Caco-2 (cell line): ENCODE measurements around the gene CECR2. TPM values are rescaled to one million over a fixed set of nuclear protein-coding genes. Genes with fewer than 3 reads are reported as not detected.

Experiments used
- BruUV-seq: library from RNA; stranded (reverse); fragments of 400-500 nt; replicated peaks from 2 replicates; lab custom pipeline; 2021; lab: Mats Ljungman, UMichigan
- CTCF ChIA-PET: fragments of 300-600 bp; sonication (Branson Sonifier 250); formaldehyde crosslinking; loops from one replicate; lab custom pipeline; 2022; ENCODE audit warnings: antibody characterized with exemption; lab: Charles Lee
- POLR2A ChIA-PET: fragments of 300-600 bp; sonication (Branson Sonifier 250); formaldehyde crosslinking; loops from one replicate; lab custom pipeline; 2022; ENCODE audit warnings: antibody characterized with exemption; lab: Charles Lee
- DNase-seq, 2 experiments: peaks; one replicate each; pipeline versions ENCODE4 v3.0.0 to v3.0.0-alpha.2; 2020 to 2022
- H3K27me3 ChIP-seq: replicated peaks from 2 replicates; pipeline ENCODE4 v1.6.0; 2011; ENCODE audit warnings: low read length; ENCODE audit not compliant: control insufficient read depth, insufficient read depth
- H3K36me3 ChIP-seq: 2 replicates; pipeline ENCODE4 v1.5.1; 2011; ENCODE audit warnings: low read length; ENCODE audit not compliant: control insufficient read depth, insufficient read depth
- H3K4me1 ChIP-seq: fragments of 250-450 bp; sonication (Bioruptor Pico); 2 replicates; pipeline ENCODE4 v1.5.1; 2020; ENCODE audit warnings: mild to moderate bottlenecking
- H3K4me3 ChIP-seq: 2 replicates; pipeline ENCODE4 v1.5.1; 2011; ENCODE audit warnings: low read depth, mild to moderate bottlenecking, control low read depth, low read length
- H3K9me3 ChIP-seq: fragments of 250-450 bp; sonication (Bioruptor Pico); 2 replicates; pipeline ENCODE4 v1.5.1; 2020; ENCODE audit warnings: mild to moderate bottlenecking, moderate library complexity
- H3K27ac Mint-ChIP-seq: one replicate; pipeline ENCODE4 v1.8.0; 2022; ENCODE audit warnings: mixed read lengths; ENCODE audit not compliant: unreplicated experiment
- H3K27me3 Mint-ChIP-seq: one replicate; pipeline ENCODE4 v1.8.0; 2022; ENCODE audit warnings: mixed read lengths; ENCODE audit not compliant: insufficient read depth, unreplicated experiment
- H3K36me3 Mint-ChIP-seq: one replicate; pipeline ENCODE4 v1.8.0; 2022; ENCODE audit warnings: mild to moderate bottlenecking, mixed read lengths; ENCODE audit not compliant: insufficient read depth, unreplicated experiment
- H3K4me1 Mint-ChIP-seq: one replicate; pipeline ENCODE4 v1.8.0; 2022; ENCODE audit warnings: low read depth, mixed read lengths; ENCODE audit not compliant: unreplicated experiment
- H3K4me3 Mint-ChIP-seq: one replicate; pipeline ENCODE4 v1.8.0; 2022; ENCODE audit warnings: mild to moderate bottlenecking, moderate library complexity, mixed read lengths; ENCODE audit not compliant: unreplicated experiment
- H3K9me3 Mint-ChIP-seq: one replicate; pipeline ENCODE4 v1.8.0; 2022; ENCODE audit warnings: mixed read lengths; ENCODE audit not compliant: unreplicated experiment
- CTCF ChIP-seq, 2 experiments: fragments of 200-600 bp in 1 of 2; IDR thresholded peaks; 1 replicate in 1 of 2; 2 replicates in 1 of 2; pipeline versions ENCODE4 v1.5.1 to v1.8.0; 2011 to 2022; ENCODE audit warnings: antibody characterized with exemption in 1 of 2, control low read depth in 1 of 2, inconsistent platforms in 1 of 2, low read depth in 1 of 2, low read length in 1 of 2, mild to moderate bottlenecking in 1 of 2, moderate library complexity in 1 of 2; ENCODE audit not compliant: insufficient read depth in 1 of 2, severe bottlenecking in 1 of 2, unreplicated experiment in 1 of 2
- intact Hi-C: fragments of 100-400 bp; cut with micrococcal nuclease; formaldehyde crosslinking; loops from one replicate; pipeline ENCODE4 v1.10.0; 2022; ENCODE audit not compliant: unreplicated experiment
- total RNA-seq: library from RNA; stranded (reverse); gene quantifications from 2 replicates; pipeline ENCODE4 v1.2.3, GENCODE V29; 2022

CECR2 gene
- total RNA-seq, 1 experiment from 2014 or later = 1.1 TPM

GRCh38 chr22:17418890-17419324 is 49.6 kb downstream of the CECR2 start:
- no peaks in the 10 kb centered on the region for H3K27me3 ChIP-seq
- Mint-ChIP-seq H3K9me3 (no peaks in the 10 kb centered on the region), H3K36me3 (no peaks in the 10 kb centered on the region), H3K4me1 (no peaks in the 10 kb centered on the region), H3K4me3 (no peak overlapping the region), H3K27me3 (no peaks in the 10 kb centered on the region), H3K27ac (no peak overlapping the region)
- no peaks in the 10 kb centered on the region for H3K4me1 ChIP-seq
- intact Hi-C loops = no loop called here
- H3K9me3 ChIP-seq = no peaks in the 10 kb centered on the region
- no peaks in the 10 kb centered on the region for H3K36me3 ChIP-seq
- ChIA-PET CTCF (no interaction called here), POLR2A (no interaction called here)
- BruUV-seq = no TSS peak
- no peak for TF ChIP-seq CTCF (IDR thresholded peaks at IDR 0.05; ENCODE audit: insufficient read depth in 1 of 2, low read depth in 1 of 2, low read length in 1 of 2, severe bottlenecking in 1 of 2, unreplicated experiment in 1 of 2)
- no peak overlapping the region for H3K4me3 ChIP-seq
- DNase-seq = no peak

- H3K27me3 Mint-ChIP-seq = no peaks in the 10 kb centered on the region
- H3K9me3 Mint-ChIP-seq = no peaks in the 10 kb centered on the region
- Histone ChIP-seq H3K4me3 (no peak overlapping the region), H3K27me3 (no peaks in the 10 kb centered on the region), H3K36me3 (no peaks in the 10 kb centered on the region), H3K9me3 (no peaks in the 10 kb centered on the region), H3K4me1 (no peaks in the 10 kb centered on the region)
- no peaks in the 10 kb centered on the region for H3K36me3 Mint-ChIP-seq
- H3K4me1 Mint-ChIP-seq = no peaks in the 10 kb centered on the region
- H3K4me3 Mint-ChIP-seq = no peak overlapping the region
- no TSS peak for BruUV-seq
- POLR2A ChIA-PET = no interaction called here
- intact Hi-C loops = no loop called here
- H3K27ac Mint-ChIP-seq = no peak overlapping the region
- DNase-seq = no peak
- TF ChIP-seq CTCF (IDR thresholded peaks at IDR 0.05; ENCODE audit: insufficient read depth in 1 of 2, low read depth in 1 of 2, low read length in 1 of 2, severe bottlenecking in 1 of 2, unreplicated experiment in 1 of 2) = no peak
- CTCF ChIA-PET = no interaction called here
Observed at GRCh38 chr22:17419348-17419747, 50.1 kb downstream of the CECR2 start.

GRCh38 chr22:17422736-17423343 is 53.6 kb downstream of the CECR2 start:
- Mint-ChIP-seq H3K27me3 (no peaks in the 10 kb centered on the region), H3K9me3 (no peaks in the 10 kb centered on the region), H3K4me3 (no peak overlapping the region), H3K36me3 (no peaks in the 10 kb centered on the region), H3K4me1 (no peaks in the 10 kb centered on the region), H3K27ac (no peak overlapping the region)
- no peaks in the 10 kb centered on the region for H3K4me1 ChIP-seq
- TF ChIP-seq CTCF (IDR thresholded peaks at IDR 0.05; ENCODE audit: insufficient read depth in 1 of 2, low read depth in 1 of 2, low read length in 1 of 2, severe bottlenecking in 1 of 2, unreplicated experiment in 1 of 2) = no peak
- H3K4me3 ChIP-seq = no peak overlapping the region
- ChIA-PET CTCF (interaction anchor here (0.7 kb wide), 1 partner anchor 251 kb away, joined by 8 read pairs; no protein-coding TSS in a partner anchor), POLR2A (no interaction called here)
- intact Hi-C loops = no loop called here
- DNase-seq = no peak
- H3K9me3 ChIP-seq = no peaks in the 10 kb centered on the region
- H3K27me3 ChIP-seq = no peaks in the 10 kb centered on the region
- BruUV-seq = no TSS peak
- no peaks in the 10 kb centered on the region for H3K36me3 ChIP-seq
